ENCODE data around the gene LDB2. TPM values are rescaled to one million over a fixed set of nuclear protein-coding genes. Genes with fewer than 3 reads are reported as not detected.

Gene LDB2
- total RNA-seq, 4 donors from 2014 or later: 48.8 to 298 (median 152) TPM

DNA sequence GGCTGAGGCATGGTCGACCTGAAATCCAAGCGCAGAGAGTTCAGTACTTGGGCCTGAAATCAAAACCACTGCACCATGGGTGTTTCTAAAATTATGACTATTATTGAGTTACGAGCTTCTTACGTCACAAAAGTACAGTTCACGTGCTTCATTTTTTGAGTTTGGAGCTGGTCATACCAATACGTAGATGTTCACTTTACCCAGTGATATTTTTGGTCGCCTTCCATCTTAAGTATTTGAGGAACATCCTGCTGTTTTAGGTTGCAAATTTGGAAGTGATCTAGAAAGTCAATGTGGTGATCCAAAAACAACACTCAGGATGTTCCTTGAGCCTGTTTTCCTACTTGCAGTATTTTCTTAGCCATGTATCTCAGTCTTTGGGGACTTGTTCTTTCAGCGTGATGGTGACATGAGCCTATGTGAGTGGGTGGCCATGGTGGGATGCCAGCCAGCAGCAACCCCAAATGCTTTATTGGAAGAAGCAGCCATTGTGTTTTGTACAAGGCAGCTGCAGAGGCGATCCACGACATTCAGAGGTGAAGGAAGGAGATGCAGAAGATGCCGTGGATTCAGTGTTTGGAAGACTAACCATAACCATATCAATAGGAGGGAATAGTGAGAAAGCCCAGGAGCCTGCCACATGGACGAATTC lies 28.7 kb downstream of the LDB2 start:
- H3K36me3 ChIP-seq: no peaks in the 10 kb centered on the region
- intact Hi-C loops (cut with DNase I; ENCODE audit: low total_unique reads): no loop called here
- TF ChIP-seq, protein P1, sequence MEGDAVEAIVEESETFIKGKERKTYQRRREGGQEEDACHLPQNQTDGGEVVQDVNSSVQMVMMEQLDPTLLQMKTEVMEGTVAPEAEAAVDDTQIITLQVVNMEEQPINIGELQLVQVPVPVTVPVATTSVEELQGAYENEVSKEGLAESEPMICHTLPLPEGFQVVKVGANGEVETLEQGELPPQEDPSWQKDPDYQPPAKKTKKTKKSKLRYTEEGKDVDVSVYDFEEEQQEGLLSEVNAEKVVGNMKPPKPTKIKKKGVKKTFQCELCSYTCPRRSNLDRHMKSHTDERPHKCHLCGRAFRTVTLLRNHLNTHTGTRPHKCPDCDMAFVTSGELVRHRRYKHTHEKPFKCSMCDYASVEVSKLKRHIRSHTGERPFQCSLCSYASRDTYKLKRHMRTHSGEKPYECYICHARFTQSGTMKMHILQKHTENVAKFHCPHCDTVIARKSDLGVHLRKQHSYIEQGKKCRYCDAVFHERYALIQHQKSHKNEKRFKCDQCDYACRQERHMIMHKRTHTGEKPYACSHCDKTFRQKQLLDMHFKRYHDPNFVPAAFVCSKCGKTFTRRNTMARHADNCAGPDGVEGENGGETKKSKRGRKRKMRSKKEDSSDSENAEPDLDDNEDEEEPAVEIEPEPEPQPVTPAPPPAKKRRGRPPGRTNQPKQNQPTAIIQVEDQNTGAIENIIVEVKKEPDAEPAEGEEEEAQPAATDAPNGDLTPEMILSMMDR (IDR thresholded peaks at IDR 0.05): no peak
- TF ChIP-seq POLR2A (IDR thresholded peaks at IDR 0.05): no peak
- H3K27me3 ChIP-seq: no peaks in the 10 kb centered on the region
- no peaks in the 10 kb centered on the region for H3K4me1 ChIP-seq
- H3K27ac ChIP-seq: no peak overlapping the region
- no peak for DNase-seq
- H3K9me3 ChIP-seq: no peaks in the 10 kb centered on the region
- H3K4me3 ChIP-seq: no peak overlapping the region

DNA sequence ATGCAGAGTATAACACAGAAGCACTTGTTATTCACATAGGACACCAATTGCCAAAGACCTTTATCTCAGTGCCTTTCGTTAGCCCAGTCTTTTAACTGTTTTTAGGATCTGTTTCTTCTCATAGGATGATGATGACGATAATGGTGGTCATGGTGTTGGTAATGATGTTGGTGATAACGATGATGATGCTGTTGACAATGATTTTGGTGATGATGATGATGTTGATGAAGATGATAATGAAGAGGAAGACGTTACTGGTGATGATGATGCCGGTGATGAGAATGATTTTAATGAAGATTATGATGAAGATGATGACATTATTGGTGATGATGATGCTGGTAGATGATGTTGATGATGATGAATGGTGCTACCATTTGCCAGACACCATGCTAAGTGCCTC lies 29.8 kb downstream of the LDB2 start:
- Histone ChIP-seq H3K9me3 (no peaks in the 10 kb centered on the region), H3K27me3 (no peaks in the 10 kb centered on the region), H3K27ac (no peak overlapping the region), H3K4me1 (no peaks in the 10 kb centered on the region), H3K36me3 (no peaks in the 10 kb centered on the region), H3K4me3 (no peak overlapping the region)
- TF ChIP-seq, protein P1 (IDR thresholded peaks at IDR 0.05): no peak
- TF ChIP-seq POLR2A (IDR thresholded peaks at IDR 0.05): no peak
- intact Hi-C loops (cut with DNase I; ENCODE audit: low total_unique reads): no loop called here
- no peak for DNase-seq

DNA sequence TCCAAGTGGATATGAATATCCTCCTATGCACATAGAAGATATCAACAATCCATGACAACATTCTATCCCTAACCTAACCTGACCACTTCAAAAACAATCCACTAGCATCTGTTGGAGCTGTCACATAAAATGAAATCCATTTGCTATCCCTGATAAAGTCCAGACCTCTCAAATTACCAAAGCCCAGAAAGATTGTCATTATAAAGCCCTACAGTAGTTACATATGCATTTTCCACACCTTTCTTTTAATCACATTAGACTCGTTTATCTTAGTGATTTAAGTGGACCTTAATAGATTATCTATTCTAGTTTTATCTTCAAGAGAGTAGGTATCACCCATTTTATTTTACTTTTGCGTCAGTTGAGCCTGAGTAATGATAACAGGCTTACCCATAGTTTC lies 30.6 kb downstream of the LDB2 start:
- Histone ChIP-seq H3K27me3 (no peaks in the 10 kb centered on the region), H3K4me3 (no peak overlapping the region), H3K9me3 (no peaks in the 10 kb centered on the region), H3K36me3 (no peaks in the 10 kb centered on the region), H3K4me1 (no peaks in the 10 kb centered on the region), H3K27ac (no peak overlapping the region)
- DNase-seq: no peak
- intact Hi-C loops (cut with DNase I; ENCODE audit: low total_unique reads): no loop called here
- TF ChIP-seq, protein P1 (IDR thresholded peaks at IDR 0.05): no peak
- TF ChIP-seq POLR2A (IDR thresholded peaks at IDR 0.05): no peak

DNA sequence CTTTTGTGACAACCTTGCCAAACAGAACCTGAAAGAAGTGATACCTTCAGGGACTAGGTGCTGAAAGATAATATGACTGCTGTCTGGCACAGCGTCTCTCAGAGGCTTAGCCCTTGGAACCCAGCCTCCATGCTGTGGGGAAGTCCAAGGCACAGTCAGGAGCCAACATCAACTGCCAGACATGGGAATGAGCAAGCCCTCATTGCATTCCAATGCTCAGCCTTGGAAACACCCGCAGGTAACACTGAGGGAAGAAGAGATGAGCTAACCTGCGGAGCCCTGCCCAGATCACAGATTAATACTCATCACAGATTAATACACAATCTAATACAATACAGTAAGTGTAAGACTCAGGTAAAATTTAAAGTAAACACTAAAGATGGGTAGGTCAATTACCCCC lies 31.5 kb downstream of the LDB2 start:
- no peak overlapping the region for H3K27ac ChIP-seq
- intact Hi-C loops (cut with DNase I; ENCODE audit: low total_unique reads): no loop called here

DNA sequence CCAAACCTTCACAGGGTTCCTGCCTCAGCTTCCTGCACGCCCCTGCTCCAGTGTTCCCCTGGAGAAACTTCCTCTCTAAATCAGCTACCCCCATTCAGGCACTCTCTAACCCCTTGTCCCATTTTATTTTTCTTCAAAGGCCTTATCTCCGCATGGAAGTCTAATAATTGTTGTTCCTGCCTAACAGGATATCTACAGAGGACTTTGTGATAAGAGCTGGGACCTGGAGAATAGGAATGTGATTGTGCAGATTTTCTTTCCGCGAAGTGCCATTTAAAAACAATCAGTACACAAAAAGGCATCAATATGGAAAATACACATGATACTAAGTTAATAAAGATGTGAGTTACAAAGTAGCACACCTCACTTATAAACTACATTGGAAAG lies 32.6 kb downstream of the LDB2 start:
- Histone ChIP-seq H3K4me1 (no peaks in the 10 kb centered on the region), H3K9me3 (no peaks in the 10 kb centered on the region), H3K36me3 (no peaks in the 10 kb centered on the region), H3K27ac (peak overlapping the region in 1 of 2 donors; percentile 73), H3K27me3 (no peaks in the 10 kb centered on the region), H3K4me3 (no peak overlapping the region)
- TF ChIP-seq POLR2A (IDR thresholded peaks at IDR 0.05): no peak
- TF ChIP-seq, protein P1 (IDR thresholded peaks at IDR 0.05): no peak
- no peak for DNase-seq
- intact Hi-C loops (cut with DNase I; ENCODE audit: low total_unique reads): no loop called here

More for the DNA sequence above, 31.5 kb downstream of the LDB2 start:
- H3K4me1 ChIP-seq: no peaks in the 10 kb centered on the region
- H3K36me3 ChIP-seq: no peaks in the 10 kb centered on the region
- no peak for TF ChIP-seq POLR2A (IDR thresholded peaks at IDR 0.05)
- TF ChIP-seq, protein P1 (IDR thresholded peaks at IDR 0.05): no peak
- H3K27me3 ChIP-seq: no peaks in the 10 kb centered on the region
- H3K9me3 ChIP-seq: no peaks in the 10 kb centered on the region
- H3K4me3 ChIP-seq: no peak overlapping the region
- DNase-seq: no peak

Data from uterus (tissue), 4 donors.